CD4-positive, alpha-beta T cell treated with Interleukin-15 for 1 hour (primary cell): ENCODE measurements around the gene EHD1.

Experiments used
- DNase-seq: peaks from one replicate; pipeline ENCODE4 v3.0.0-alpha.2; 2020

The EHD1 gene

DNA sequence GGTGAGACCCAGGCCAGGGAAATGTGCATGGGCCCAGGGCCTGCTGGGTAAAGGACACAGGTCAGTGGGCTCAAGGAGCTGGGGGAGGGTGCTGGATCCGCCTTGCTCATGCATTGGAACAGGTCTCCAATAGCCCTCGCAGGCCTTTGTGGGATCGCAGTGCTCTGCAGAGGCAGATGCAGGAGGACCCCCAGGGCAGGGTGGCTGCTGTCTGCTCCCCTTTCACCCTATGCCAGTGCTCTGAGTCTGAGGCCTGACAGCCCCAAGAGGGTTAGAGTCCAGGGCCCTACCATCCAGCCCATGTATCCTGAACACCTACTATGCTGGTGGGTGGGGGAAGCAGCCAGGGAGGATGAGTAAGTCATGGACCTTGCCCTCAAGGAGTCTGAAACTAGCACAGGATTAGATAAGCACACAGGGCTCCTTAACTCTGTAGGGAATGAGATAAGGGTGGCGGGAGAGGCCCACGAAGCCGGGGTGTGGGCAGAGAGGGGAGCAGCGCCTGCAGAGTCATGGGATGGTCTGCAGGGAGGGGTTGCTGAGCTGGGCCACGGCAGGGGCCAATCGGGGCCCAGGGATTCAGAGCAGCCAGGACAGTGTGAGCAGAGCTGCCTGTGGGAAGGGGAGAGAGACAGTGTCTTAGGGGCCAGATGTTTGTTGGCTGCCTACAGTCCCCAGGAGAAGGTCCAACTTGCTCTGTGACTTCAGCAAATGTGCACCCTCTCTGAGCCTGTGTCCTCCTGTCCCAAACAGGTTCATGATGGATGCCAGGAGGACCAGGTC lies 10.5 kb upstream of the EHD1 start:
- DNase-seq: no peak

DNA sequence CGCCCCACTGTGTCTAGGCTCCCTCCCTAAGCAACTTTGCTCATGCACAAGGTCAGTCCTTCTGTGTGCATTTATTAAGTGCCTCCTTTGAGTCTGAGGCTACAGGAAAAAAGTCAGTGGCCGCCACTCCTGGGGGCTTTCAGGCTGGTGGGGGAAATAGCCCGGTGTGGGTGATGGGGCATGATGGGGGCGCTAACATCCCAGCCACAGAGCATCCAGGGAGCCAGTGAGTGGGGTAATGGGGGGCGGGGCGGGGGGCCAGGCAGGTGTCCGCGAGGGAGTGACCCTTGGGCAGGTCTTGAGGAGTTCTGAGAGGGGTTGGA lies 9.9 kb upstream of the EHD1 start:
- no peak for DNase-seq

DNA sequence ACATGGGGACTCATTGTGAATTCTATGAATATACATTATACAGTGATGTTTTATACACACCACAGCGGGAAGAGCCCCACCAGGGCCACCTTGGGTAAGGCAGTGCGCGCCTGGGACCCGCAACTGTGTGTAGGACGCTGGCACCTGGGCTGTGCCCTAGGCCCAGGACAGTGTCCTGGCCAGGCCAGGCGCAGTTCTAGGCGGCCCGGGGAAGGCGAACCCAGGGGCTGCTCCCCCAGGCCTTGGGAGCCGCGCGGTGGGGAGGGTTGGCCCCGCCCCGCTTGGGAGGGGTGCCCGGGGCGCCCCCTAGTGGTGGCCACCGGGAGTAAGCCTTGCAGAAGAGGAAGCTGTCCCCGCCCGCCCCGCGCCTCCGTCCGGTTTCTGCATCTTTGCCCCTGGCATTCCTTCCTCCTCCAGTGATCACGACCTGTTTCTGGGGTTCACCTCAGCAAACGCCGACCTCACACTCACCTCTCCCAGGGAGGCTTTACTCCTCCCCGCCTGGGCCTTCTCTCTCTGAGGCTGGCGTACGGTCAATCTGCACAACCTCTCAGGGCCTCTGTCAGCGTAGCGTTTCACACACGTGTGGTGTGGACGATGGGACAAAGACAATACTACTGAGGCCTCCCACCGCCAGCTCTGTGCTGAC lies 9.5 kb upstream of the EHD1 start:
- DNase-seq: peak; percentile 81

DNA sequence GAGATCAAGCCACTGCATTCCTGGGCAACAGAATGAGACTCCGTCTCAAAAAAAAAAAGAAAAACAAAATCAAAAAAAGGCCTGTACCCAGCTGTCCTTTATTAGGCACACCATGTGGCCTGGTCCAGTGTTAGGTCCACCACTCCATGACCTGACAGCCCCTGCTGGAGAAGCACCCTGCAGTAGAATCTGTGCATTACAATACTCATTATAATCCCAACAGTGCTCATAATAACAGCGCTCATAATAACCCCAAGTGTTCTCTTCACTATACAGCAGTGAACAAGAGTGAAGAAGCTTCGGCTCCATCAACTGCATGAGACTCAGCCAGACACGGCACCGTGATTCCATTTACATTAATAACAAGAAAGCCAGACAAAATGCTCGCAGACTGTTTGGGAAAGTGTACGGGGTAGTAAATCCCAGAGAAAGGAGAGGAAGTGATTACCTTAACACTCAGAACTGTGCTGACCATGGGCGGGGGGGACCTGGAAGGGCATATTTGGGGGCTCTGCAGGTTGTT lies 8.9 kb upstream of the EHD1 start:
- no peak for DNase-seq

DNA sequence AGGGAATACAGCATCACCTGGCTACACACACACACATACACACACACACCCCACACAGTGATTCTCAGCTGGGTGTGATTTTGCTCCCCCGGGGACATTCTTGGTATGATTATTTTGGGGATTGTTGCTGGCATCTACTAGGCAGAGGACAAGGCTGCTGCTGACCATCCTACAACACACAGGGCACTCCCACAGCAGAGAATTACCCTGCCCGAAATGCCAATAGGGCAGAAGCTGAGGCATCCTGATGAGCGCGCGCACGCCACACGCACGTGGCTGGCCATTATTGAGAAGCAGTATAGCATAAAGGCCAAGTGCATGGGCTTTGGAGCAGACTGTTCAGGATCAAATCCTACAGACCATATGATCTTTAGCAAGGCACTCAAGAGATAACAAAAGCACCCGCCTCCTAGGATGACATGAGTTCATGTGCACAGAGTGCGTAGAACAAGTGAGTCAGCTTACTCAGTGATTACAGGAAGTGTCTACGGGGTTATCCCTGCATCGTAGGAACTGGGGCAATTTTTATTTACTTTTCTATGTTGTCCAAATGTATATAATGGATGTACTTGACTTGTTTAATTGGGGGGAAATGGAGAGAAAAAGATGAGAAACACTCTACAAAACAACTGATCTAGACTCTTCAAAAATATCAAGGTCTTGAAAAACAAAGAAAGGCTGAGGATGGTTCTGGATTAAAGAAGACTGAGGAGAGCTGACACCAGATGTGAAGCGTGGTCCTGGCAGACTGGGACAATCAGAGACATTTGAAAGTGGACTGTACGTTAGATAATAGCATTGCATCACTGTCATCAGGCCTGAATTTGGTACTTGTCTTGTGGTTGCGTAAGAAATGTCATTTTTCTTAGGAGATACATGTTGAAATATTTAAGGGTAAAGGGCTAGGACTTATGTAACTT lies 7.2 kb upstream of the EHD1 start:
- DNase-seq: peak; percentile 62

DNA sequence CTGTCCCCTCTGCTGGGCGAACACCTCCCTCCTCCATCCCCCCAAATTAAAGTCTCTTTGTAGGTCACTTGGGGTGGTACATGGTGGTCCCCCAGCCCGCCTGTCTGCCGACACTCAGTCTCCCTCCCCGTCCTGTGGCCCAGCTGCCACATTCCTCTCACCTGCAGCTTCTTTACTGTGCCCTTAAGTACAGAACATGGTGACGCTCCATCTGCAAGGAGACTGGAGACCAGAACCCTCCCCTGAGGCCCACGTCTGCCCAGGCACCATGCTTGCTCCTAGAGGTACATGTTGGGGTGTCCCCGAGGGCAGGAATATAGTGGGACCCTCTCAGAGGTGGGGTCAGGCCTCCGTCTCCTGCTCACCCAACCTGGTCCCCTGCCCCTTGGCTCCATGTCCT lies 5.6 kb upstream of the EHD1 start:
- DNase-seq: no peak

DNA sequence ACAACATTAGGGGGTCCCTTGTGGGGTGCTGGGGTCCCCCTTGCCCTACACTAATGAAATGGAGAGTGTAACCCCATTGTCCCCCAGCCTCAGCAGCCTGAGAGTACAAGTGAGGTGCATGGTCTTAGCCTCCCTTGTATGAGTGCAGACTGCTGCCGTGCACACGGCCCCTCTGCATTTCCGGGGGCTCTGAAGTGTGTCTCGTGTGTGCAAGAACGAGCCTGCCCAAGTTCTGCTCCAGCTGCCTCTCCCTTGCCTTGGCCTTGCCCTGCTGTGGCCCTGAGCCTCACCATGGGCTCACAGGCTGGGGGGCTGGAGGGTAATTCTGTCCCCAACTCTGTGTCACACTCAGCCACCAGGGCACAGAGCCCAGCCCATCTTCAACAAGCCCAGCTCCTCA lies 5.2 kb upstream of the EHD1 start:
- no peak for DNase-seq

DNA sequence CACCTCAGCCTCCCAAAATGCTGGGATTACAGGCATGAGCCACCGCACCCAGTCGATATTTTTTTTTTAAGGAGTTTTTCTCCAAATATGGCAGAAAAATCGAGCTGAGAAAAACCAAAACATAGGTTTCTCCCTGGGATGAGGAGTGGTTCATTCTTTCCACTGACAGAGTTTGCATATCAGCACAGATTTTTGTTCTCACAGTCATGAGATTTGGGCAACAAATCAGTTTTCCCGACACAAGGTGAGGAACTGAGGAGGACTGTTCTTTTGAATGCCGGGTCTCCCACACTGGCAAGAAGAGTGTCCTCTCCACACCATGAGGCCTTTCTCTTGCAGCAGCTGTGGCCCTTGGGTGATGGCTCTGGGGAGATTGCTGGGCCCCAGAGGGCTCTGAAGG lies 3.8 kb upstream of the EHD1 start:
- DNase-seq: no peak

DNA sequence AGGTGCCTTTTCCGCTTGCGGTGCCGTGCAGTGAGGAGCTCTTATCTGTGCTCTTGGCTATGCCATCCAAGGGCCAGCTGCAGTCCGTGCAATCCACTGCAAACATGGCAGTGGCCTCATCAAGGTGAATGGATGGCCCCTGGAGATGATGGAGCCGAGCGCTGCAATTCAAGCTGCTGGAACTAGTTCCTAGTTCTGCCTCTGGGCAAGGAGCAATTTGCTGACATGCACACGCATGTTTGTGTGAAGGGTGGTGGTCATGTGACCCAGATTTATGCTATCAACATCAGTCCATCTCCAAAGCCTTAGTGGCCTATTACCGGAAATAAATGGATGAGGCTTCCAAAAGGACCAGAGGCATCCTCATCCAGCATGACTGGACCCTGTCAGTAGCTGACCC lies 3.1 kb upstream of the EHD1 start:
- no peak for DNase-seq

DNA sequence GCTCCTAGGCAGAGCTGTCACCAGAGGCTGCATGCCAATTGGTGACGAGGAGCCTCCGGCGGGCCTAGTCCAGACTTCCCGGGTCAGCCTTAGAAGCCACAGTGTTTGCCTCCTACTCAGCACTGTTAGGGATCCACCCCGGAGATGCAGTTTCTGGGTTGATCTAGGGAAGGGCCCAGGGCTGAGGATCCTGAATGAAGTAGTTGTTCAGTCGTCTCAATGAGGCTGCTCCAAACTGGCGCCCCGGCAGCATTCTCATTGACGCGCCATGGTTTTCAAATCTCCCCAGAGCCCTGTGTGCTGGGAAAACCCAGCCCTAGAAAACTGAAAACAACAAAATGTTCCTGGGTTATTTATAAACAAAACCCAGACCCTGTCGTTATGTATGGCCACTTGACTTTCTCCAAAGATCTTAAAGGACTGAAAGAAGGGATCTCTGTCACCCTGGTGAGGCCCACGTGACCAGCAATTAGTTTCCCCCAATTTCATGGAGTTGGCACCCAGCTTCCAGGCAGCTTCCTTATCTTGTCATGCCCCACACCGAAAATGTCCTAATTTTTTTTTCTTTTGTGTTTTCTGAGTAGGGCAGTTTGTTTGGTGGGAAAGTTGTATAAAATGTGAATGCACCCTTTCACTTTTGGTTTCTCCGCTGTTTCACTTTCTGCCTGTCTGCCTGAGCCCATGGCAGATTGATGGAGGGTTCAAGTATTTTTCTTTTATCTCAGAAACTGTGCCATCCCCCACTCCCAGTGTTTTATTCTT lies 2.0 kb upstream of the EHD1 start:
- DNase-seq: no peak

DNA sequence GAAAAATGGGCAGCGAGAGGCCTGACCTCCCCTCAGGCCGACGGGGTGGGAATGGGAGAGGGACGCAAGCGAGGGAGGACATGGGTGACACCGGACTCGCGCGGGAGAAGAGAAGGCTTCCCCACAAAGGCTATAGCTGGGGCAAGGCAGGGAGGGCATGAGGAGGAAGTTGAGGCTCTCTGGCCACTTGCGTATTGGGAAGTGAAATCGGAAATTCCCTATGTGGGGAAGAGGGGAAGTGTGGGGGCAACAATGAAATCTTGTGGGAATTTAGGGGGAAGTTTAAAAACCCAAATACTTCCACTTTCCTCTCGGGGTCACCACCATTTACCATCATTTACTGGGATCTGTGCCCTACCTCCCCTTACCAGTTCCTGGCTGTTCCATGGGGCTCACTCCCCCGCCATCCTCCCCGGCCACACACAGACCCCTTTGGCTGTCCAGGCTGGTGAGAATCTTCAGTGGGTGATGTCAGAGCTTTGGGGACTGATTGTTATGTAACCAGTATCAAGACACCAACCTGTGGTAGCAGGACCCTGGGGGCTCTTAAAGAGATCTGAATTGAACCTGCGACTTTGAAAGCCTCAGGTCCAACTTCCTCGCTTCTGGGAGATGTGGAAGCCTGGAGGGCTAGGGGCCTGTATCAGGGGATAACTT lies 951 bp upstream of the EHD1 start:
- peak; percentile 66 for DNase-seq

DNA sequence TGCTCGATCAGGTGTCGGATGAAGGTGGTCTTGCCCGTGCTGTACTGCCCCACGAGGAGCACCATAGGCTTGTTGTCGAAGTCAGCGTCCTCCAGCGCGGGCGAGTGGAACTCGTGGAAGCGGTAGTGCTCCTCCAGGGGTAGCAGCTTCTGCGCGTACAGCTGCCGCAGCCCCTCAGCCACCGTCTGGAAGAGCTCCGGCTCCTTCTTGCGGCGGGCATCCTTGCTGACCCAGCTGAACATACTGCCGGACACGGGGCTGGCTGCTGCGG lies 263 bp downstream of the EHD1 start:
- no peak for DNase-seq

DNA sequence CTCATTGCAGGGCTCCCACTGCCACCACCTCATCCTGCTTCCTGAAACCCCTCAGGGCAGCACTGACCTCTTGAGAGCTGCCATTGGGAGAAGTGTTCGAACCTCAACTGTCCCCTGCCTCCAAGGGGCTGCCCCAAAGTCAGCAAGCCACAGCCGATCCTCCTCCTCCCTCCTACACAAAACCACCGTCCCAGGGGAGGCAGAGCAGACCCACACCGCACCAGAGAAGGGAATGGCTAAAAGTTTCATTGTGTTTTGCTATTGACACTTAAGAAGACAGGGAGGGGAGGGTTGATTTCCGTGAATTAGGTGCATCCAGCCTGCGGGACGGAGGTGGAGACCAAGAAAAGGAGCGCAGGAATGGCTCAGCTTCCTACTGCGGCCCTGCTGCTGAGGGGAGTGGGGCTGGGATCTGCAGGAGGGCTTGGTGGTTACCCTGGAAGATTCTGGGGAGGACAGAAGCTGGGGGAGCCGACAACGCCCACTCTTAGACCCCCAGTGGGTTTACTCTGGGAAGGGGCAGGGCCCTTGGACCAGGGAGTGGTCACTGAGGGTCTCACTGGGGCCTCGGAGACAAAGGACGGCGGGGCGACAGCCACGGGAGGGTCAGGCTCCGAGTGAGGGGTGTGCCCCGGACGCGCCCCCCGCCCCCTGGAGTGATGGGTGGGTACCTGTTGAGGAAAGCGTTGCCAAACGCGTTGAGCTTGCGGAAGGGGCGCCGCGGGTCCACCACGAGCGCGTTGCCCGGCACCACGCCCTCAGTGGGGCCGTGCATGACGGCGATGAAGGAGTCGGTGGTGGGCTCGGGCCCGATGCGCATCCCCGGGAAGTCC lies 815 bp downstream of the EHD1 start:
- peak; percentile 41 for DNase-seq

DNA sequence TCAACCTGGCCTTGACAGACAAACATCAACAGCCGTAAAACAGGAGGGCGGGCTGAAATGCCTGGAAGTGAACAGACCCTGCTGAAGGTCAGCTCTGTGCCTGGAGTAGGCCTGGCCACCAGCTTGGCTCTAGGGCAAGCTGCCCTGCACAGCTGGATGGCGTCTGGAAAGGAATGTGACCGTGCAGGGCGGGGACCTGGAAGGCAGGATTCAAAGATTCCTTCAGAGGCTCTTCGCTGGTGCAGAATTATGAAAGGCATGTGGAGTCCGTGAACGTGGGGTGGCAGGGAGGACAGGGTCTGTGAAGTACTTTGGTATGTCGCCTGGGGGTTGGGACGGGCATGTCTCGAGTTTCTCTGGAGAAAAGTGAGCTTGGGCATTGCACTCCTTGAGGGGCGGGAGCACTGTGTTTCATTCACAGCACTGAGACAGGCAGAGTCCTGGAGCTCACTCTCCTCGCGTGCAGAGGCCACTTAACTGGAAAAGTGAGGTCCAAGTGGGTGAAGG lies 1.5 kb downstream of the EHD1 start:
- no peak for DNase-seq

DNA sequence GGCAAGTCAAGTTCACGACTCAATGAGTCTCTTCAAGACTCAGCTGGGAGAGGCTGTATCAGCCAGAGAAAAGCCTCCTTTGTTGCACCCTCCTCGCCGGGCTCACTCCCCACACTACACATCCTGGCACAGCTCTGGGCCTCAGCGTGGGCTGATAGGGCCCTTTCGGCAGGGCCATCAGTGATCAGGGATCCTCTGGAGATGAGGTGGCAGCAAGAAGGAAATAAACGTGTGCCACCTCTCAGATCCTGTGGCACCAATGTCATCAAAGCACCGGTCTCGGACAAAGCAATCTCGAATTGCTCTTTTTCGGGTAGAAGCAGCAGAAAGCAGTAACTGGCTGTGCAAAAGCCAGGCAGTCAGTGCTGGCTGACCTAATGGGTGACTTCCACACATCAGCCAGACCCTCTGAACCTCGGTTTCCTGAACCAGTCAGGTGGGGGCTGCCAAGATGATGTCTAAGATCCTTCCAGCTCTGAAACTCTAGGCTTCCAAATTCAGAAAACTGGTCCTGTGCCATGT lies 2.1 kb downstream of the EHD1 start:
- DNase-seq: no peak

DNA sequence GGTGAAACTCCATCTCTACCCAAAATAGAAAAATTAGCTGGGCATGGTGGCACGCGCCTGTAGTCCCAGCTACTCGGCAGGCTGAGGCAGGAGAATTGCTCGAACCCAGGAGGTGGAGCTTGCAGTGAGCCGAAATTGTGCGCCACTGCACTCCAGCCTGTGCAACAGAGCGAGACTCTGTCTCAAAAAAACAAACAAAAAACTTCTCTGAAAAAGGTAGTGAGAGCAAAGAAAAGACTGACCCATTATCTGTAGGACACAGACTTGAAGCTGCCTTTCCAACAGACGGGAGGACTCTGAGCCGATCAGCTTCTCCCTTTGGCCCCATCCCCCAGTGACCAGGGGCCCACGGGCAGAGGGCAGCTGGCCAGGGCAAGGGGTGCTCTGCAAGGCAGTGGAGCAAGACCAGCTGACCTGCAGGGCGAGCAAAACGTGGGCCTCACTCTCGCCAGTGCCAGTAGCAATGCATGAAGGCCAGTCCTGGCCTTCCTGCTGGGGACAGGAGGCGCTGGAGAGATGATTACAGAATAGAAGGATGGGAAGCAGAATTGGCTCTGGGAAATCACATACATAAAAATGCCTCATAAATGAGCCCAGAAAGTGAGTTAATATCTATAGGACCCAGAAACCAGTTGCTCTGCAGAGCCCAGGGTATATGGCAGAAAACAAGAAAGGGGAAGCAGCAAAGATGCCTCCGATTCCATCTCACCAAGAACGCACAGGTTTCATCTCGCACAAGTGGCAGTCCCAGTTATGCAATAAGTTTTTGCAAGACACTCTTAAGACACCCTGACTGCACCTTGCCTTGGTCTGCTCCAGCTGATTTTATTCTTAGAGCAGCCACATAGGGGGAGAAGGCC lies 2.8 kb downstream of the EHD1 start:
- DNase-seq: no peak

DNA sequence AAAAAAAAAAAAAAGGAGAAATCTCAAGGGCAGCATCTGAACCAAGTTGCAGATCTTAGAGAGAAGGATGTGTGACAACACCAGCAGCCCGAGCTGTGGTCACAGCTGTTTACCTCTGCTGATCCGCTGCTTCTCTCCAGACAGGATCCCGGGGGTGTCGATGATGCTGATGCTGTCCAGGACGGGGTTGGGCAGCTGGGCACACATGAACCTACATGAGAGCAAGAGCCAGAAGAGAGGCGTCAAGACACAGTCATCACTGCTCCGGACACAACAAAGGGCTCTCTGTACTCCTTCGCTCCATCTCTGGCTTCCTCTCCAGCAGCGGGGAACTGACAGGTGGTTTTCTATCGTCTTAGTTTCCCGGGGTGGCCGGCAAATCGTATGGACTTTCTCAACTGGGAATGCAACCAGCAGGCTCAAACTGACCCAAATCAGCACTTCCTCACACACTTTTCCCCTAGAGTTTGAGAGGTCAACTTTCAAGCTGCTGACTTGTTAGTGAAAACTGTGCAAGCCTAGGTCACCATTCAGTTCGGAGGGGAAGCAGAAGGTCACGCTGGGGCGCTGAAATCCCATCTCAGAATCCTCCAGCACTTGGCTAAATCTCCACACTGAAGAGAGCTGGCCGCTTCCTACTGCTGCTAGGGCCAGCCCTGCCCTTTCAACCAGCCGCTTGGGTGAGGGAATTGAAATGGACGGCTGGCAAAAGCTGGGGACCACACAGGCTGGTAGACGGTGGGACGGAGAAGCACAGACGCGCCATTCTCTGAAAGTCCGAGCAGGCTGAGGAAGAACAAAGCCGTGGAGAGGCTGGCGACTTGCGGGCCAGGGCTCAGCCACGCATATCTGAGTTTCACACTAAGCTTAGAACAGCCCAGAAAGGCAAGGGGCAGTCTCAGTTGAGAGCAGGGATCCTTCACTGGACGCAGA lies 3.8 kb downstream of the EHD1 start:
- peak; percentile 62 for DNase-seq

DNA sequence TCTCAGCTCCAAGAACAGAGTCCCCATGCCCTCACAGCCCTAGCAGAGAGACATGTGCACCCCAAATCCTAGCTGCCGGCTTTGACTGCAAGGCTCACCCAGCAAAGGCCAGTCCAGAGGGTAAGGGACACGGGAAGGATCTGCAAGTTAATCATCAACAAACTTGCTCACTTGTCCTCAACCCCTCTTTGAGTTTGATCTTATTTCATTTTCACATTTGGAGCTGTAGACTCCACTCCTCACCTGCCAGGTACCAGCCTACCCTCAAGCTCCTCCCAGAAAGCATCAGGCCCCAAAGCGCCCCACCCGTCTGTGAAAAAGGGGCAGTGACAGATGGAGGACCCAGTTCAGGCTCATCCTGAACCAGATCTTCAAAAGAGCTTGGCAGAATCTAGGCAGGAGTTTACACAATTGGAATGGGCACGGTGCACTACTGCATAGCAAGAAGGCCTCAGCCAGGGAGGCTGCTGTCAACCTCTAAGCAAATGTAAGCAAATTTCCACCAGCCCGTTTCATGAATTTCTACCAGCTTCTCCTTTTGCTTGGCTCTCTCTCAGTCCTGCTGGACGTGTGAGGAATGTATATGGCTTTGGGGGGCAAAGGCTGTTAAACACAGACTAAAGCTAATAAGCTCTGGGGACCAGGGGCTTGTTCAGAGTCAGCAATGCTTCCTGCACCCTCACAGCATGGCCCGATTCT lies 5.5 kb downstream of the EHD1 start:
- no peak for DNase-seq
